Measurements from ENCODE around the gene BANP. TPM values are rescaled to one million over a fixed set of nuclear protein-coding genes. Genes with fewer than 3 reads are reported as not detected.

Gene BANP
- total and polyA plus RNA-seq, 2 of the 8 experiments (the other 6 are each of a cell fraction or from before 2014, with no cell fraction given): 25.8 to 39.8 TPM

- no peaks in the 10 kb centered on the region for H3K23me2 ChIP-seq (ENCODE audit: low read depth, low read length)
- 100% methylated on average over 3 of the region's 3 CpGs; no CpG with 5 or more reads in 1 of the 2 experiments for WGBS, 2 experiments (ENCODE audit: extremely low coverage in 1 of 2, insufficient coverage in 1 of 2, insufficient read length in 1 of 2, insufficient replicate concordance in 2 of 2, low coverage in 1 of 2, low lambda C conversion rate in 2 of 2, missing lambda C conversion rate in 1 of 2)
- no peaks in the 10 kb centered on the region for H3K27me3 ChIP-seq (replicated peaks in 1 of 4; ENCODE audit: control insufficient read depth in 3 of 4, extremely low read depth in 1 of 4, insufficient read depth in 3 of 4, low read length in 3 of 4)
- H3K18ac ChIP-seq (ENCODE audit: extremely low read depth, low read length): no peak overlapping the region
- H2BK120ac ChIP-seq (replicated peaks; ENCODE audit: low read depth, low read length): no peak overlapping the region
- no peak overlapping the region for H3K27ac ChIP-seq (ENCODE audit: low read depth, low read length)
- H3K79me2 ChIP-seq (ENCODE audit: control insufficient read depth in 1 of 2, insufficient read depth in 2 of 2, low read length in 2 of 2): no peaks in the 10 kb centered on the region
- no peak overlapping the region for H4K8ac ChIP-seq (ENCODE audit: extremely low read depth, insufficient read depth, low read length)
- ChIA-PET POLR2A (ENCODE audit: partially characterized antibody) (no interaction called here), CTCF (ENCODE audit: partially characterized antibody) (interaction anchor here (0.6 kb wide), 1 partner anchor 14 kb away, joined by 3 read pairs; no protein-coding TSS in a partner anchor)
- FAIRE-seq (no peak), DNase-seq (ENCODE audit: low read depth in 1 of 2, low spot score in 2 of 2) (no peak)
- no peak overlapping the region for H3K4ac ChIP-seq (replicated peaks; ENCODE audit: insufficient read length, low read depth, low read length)
- H3K14ac ChIP-seq (ENCODE audit: insufficient read length): no peak overlapping the region
- H2AFZ ChIP-seq (ENCODE audit: low read length): no peak overlapping the region
- H4K20me1 ChIP-seq (replicated peaks in 1 of 2; ENCODE audit: control insufficient read depth in 1 of 2, insufficient read depth in 2 of 2, low read length in 2 of 2): no peaks in the 10 kb centered on the region
- H3K9ac ChIP-seq (replicated peaks in 1 of 4; ENCODE audit: extremely low read depth in 1 of 4, low read depth in 3 of 4, low read length in 3 of 4): no peak overlapping the region
- H3K36me3 ChIP-seq (ENCODE audit: control insufficient read depth in 2 of 4, insufficient read depth in 4 of 4, low read length in 3 of 4): no peaks in the 10 kb centered on the region
- H3K4me3 ChIP-seq (ENCODE audit: extremely low read depth in 1 of 4, insufficient read depth in 2 of 4, low read depth in 3 of 4, low read length in 4 of 4): no peak overlapping the region
- no peak overlapping the region for H3K4me2 ChIP-seq (ENCODE audit: insufficient read depth in 1 of 2, low read depth in 2 of 2, low read length in 2 of 2)
- no peak overlapping the region for H3K23ac ChIP-seq (ENCODE audit: insufficient read length)
- H2BK12ac ChIP-seq (ENCODE audit: low read depth, low read length): no peak overlapping the region
- no peaks in the 10 kb centered on the region for H3K9me3 ChIP-seq (ENCODE audit: insufficient read depth in 2 of 2, low read depth in 1 of 2, low read length in 1 of 2)
- H4K5ac ChIP-seq (ENCODE audit: insufficient read length, low read depth, low read length): no peak overlapping the region
- H2AK5ac ChIP-seq (ENCODE audit: low read depth, low read length): no peak overlapping the region
- no peak overlapping the region for H2BK20ac ChIP-seq (ENCODE audit: low read length)
- no peak overlapping the region for H4K91ac ChIP-seq (replicated peaks; ENCODE audit: insufficient read length, low read length)
- no peaks in the 10 kb centered on the region for H3K79me1 ChIP-seq (ENCODE audit: low read depth, low read length)
- H3K4me1 ChIP-seq (replicated peaks in 1 of 4; ENCODE audit: control insufficient read depth in 3 of 4, insufficient read depth in 4 of 4, low read length in 3 of 4): no peaks in the 10 kb centered on the region
- H3K56ac ChIP-seq (replicated peaks; ENCODE audit: insufficient read length, low read depth, low read length): no peak overlapping the region
- H2BK15ac ChIP-seq (ENCODE audit: low read length): no peak overlapping the region
- no peak for TF ChIP-seq GABPA (IDR thresholded peaks at IDR 0.05; ENCODE audit: borderline replicate concordance, insufficient read depth, low read length)
- no peak for TF ChIP-seq ZNF274 (IDR thresholded peaks at IDR 0.05; ENCODE audit: borderline replicate concordance, extremely low read depth, low read length)
- no peak for TF ChIP-seq NRF1 (IDR thresholded peaks at IDR 0.05; ENCODE audit: low read depth, low read length)
- TF ChIP-seq RNF2 (IDR thresholded peaks at IDR 0.05; ENCODE audit: borderline replicate concordance, low read depth, low read length, missing control alignments, poor library complexity, severe bottlenecking): no peak
- no peak for TF ChIP-seq SIN3A (conservative IDR thresholded peaks at IDR 0.05 in 1 of 2, IDR thresholded peaks at IDR 0.05 in 1 of 2; ENCODE audit: low read depth in 1 of 2, low read length in 2 of 2)
- no peak for TF ChIP-seq ASH2L (IDR thresholded peaks at IDR 0.05; ENCODE audit: low read length)
- no peak for TF ChIP-seq CBX8 (IDR thresholded peaks at IDR 0.05; ENCODE audit: borderline replicate concordance, low read depth, low read length)
- no peak for TF ChIP-seq ATF2 (IDR thresholded peaks at IDR 0.05; ENCODE audit: low read length)
- no peak for TF ChIP-seq YY1 (IDR thresholded peaks at IDR 0.05; ENCODE audit: low read depth, low read length)
- no peak for TF ChIP-seq JUND (IDR thresholded peaks at IDR 0.05; ENCODE audit: low read length)
- TF ChIP-seq POU5F1 (IDR thresholded peaks at IDR 0.05; ENCODE audit: low read depth, low read length): no peak
- no peak overlapping the region for H2BK5ac ChIP-seq (ENCODE audit: low read depth, low read length)
These were observed 18.1 kb upstream of the BANP start for GRCh38 chr16:87933140-87933495.
